Fibroblast of lung (primary cell): ENCODE measurements around the gene FEZF1. TPM values are rescaled to one million over a fixed set of nuclear protein-coding genes. Genes with fewer than 3 reads are reported as not detected.

Experiments used
- DNase-seq, 2 donors: peaks; one replicate each; pipeline versions ENCODE4 v3.0.0 to v3.0.0-alpha.2; 2010; ENCODE audit warnings: low read depth in 2 of 2
- H2AFZ ChIP-seq: 2 replicates; pipeline ENCODE4 v1.5.1; 2012; ENCODE audit warnings: low read length, control low read depth, inconsistent platforms
- H3K27ac ChIP-seq: 2 replicates; pipeline ENCODE4 v1.5.1; 2011; ENCODE audit warnings: low read length, control low read depth; ENCODE audit not compliant: insufficient read depth
- H3K27me3 ChIP-seq: 2 replicates; pipeline ENCODE4 v1.5.1; 2011; ENCODE audit warnings: mild to moderate bottlenecking, low read length; ENCODE audit not compliant: control insufficient read depth, insufficient read depth
- H3K36me3 ChIP-seq: 2 replicates; pipeline ENCODE4 v1.5.1; 2011; ENCODE audit warnings: low read length; ENCODE audit not compliant: control insufficient read depth, insufficient read depth
- H3K4me1 ChIP-seq: 2 replicates; pipeline ENCODE4 v1.5.1; 2011; ENCODE audit warnings: low read length; ENCODE audit not compliant: control insufficient read depth, insufficient read depth; ENCODE audit errors: extremely low read depth
- H3K4me2 ChIP-seq: 2 replicates; pipeline ENCODE4 v1.5.1; 2011; ENCODE audit warnings: low read length, control low read depth; ENCODE audit not compliant: insufficient read depth; ENCODE audit errors: extremely low read depth
- H3K4me3 ChIP-seq, 4 experiments: fragments of 200-600 bp in 1 of 4; sonication (generic) in 1 of 4; replicated peaks in 1 of 4; 2 replicates each; pipeline ENCODE4 v1.5.1; 2011 to 2016; ENCODE audit warnings: low read length in 4 of 4, low read depth in 3 of 4, mild to moderate bottlenecking in 3 of 4, control low read depth in 2 of 4, inconsistent platforms in 1 of 4, mixed read lengths in 1 of 4; ENCODE audit not compliant: insufficient read depth in 1 of 4; ENCODE audit errors: control extremely low read depth in 1 of 4
- H3K79me2 ChIP-seq: 2 replicates; pipeline ENCODE4 v1.5.1; 2012; ENCODE audit warnings: mild to moderate bottlenecking, low read length, inconsistent platforms; ENCODE audit not compliant: control insufficient read depth, insufficient read depth
- H3K9ac ChIP-seq: 2 replicates; pipeline ENCODE4 v1.5.1; 2011; ENCODE audit warnings: mild to moderate bottlenecking, low read length, control low read depth; ENCODE audit not compliant: insufficient read depth
- H3K9me3 ChIP-seq: 2 replicates; pipeline ENCODE4 v1.5.1; 2012; ENCODE audit warnings: low read depth, low read length; ENCODE audit not compliant: control insufficient read depth, insufficient read depth
- H4K20me1 ChIP-seq: 2 replicates; pipeline ENCODE4 v1.5.1; 2011; ENCODE audit warnings: low read length; ENCODE audit not compliant: control insufficient read depth, insufficient read depth; ENCODE audit errors: extremely low read depth
- CTCF ChIP-seq, 2 donors: IDR thresholded peaks in 1 of 2; conservative IDR thresholded peaks in 1 of 2; 1 replicate in 1 of 2; 2 replicates in 1 of 2; pipeline ENCODE4 v1.5.1; 2011 to 2012; ENCODE audit warnings: low read length in 2 of 2, control low read depth in 1 of 2, inconsistent platforms in 1 of 2, low read depth in 1 of 2, mild to moderate bottlenecking in 1 of 2
- EZH2 ChIP-seq: IDR thresholded peaks from 2 replicates; pipeline ENCODE4 v1.5.1; 2012; ENCODE audit warnings: low read length, control low read depth, mild to moderate bottlenecking; ENCODE audit errors: missing control alignments
- polyA plus RNA-seq, 2 donors: library from polyadenylated mRNA; depleted of rRNA in 1 of 2; stranded (reverse) in 1 of 2; unstranded in 1 of 2; fragments of >200 nt; gene quantifications; 2 replicates each; pipeline ENCODE4 v1.2.1, GENCODE V29; 2011 to 2012; ENCODE audit warnings: missing spikeins in 1 of 2
- total RNA-seq: library from RNA; depleted of rRNA; stranded (reverse); fragments of >200 nt; gene quantifications from 2 replicates; pipeline ENCODE4 v1.2.1, GENCODE V29; 2014

FEZF1 gene
- total and polyA plus RNA-seq, 2 donors (not counting 1 experiment from before 2014, with no cell fraction given), result not detected

GRCh38 chr7:122304996-122305421 lies 459 bp upstream of the FEZF1 start:
- no peak for TF ChIP-seq CTCF (conservative IDR thresholded peaks at IDR 0.05 in 1 of 2, IDR thresholded peaks at IDR 0.05 in 1 of 2; ENCODE audit: low read depth in 1 of 2, low read length in 2 of 2)
- TF ChIP-seq EZH2, result no peak
- Histone ChIP-seq H3K4me1 (no peaks in the 10 kb centered on the region), H3K9me3 (no peaks in the 10 kb centered on the region), H3K27me3 (peaks cover 85% of the 10 kb centered on the region), H2AFZ (no peak overlapping the region), H4K20me1 (no peaks in the 10 kb centered on the region), H3K4me2 (peak overlapping the region; percentile 28), H3K9ac (no peak overlapping the region), H3K36me3 (no peaks in the 10 kb centered on the region), H3K27ac (no peak overlapping the region), H3K79me2 (no peaks in the 10 kb centered on the region), H3K4me3 (peak overlapping the region in 1 of 4 experiments; percentile 28)
- peak in 1 of 2 donors; percentile 58 for DNase-seq

GRCh38 chr7:122303531-122304318 lies 825 bp downstream of the FEZF1 start:
- Histone ChIP-seq H3K4me2 (no peak overlapping the region), H3K4me3 (no peak overlapping the region), H3K4me1 (no peaks in the 10 kb centered on the region), H3K9ac (no peak overlapping the region), H3K27me3 (peaks cover 84% of the 10 kb centered on the region), H2AFZ (no peak overlapping the region), H3K79me2 (no peaks in the 10 kb centered on the region), H4K20me1 (no peaks in the 10 kb centered on the region), H3K9me3 (no peaks in the 10 kb centered on the region), H3K36me3 (no peaks in the 10 kb centered on the region), H3K27ac (no peak overlapping the region)
- no peak for DNase-seq
- peak; percentile 93 for TF ChIP-seq EZH2
- TF ChIP-seq CTCF (conservative IDR thresholded peaks at IDR 0.05 in 1 of 2, IDR thresholded peaks at IDR 0.05 in 1 of 2; ENCODE audit: low read depth in 1 of 2, low read length in 2 of 2), result no peak

- no peaks in the 10 kb centered on the region for H3K4me1 ChIP-seq
- peaks cover 85% of the 10 kb centered on the region for H3K27me3 ChIP-seq
These were observed 1.6 kb downstream of the FEZF1 start for GRCh38 chr7:122302761-122303530.

More at GRCh38 chr7:122302761-122303530, 1.6 kb downstream of the FEZF1 start:
- Histone ChIP-seq H4K20me1 (no peaks in the 10 kb centered on the region), H3K9me3 (no peaks in the 10 kb centered on the region), H2AFZ (no peak overlapping the region), H3K4me2 (no peak overlapping the region), H3K4me3 (no peak overlapping the region), H3K27ac (no peak overlapping the region), H3K36me3 (no peaks in the 10 kb centered on the region), H3K79me2 (no peaks in the 10 kb centered on the region), H3K9ac (no peak overlapping the region)
- no peak for DNase-seq
- TF ChIP-seq EZH2 (peak; percentile 67), CTCF (conservative IDR thresholded peaks at IDR 0.05 in 1 of 2, IDR thresholded peaks at IDR 0.05 in 1 of 2; ENCODE audit: low read depth in 1 of 2, low read length in 2 of 2) (no peak)
